ENCODE measurements around the gene RASAL3. TPM values are rescaled to one million over a fixed set of nuclear protein-coding genes. Genes with fewer than 3 reads are reported as not detected.

The RASAL3 gene
- total and polyA plus RNA-seq, 4 donors, result 0.76 to 1.5 (median 1.1) TPM

- peaks cover 14 to 27% (median 22%) of the 10 kb centered on the region in 4 donors for H3K4me1 ChIP-seq (ENCODE audit: control insufficient read depth in 4 of 4, insufficient read depth in 4 of 4, low read length in 3 of 4)
- DNase-seq (ENCODE audit: low spot score), result no peak
Observed at GRCh38 chr19:15467734-15468214, 3.4 kb upstream of the RASAL3 start.

GRCh38 chr19:15466851-15467733 is 2.7 kb upstream of the RASAL3 start:
- peak in 1 of 2 donors; percentile 5 for TF ChIP-seq HNF4A (conservative IDR thresholded peaks at IDR 0.05)
- peak in 1 of 2 donors; percentile 26 for TF ChIP-seq JUND (IDR thresholded peaks at IDR 0.05)
- no peak for TF ChIP-seq NR2F2 (IDR thresholded peaks at IDR 0.05)
- peak in 1 of 2 donors; percentile 8 for TF ChIP-seq RXRA (IDR thresholded peaks at IDR 0.05)
- WGBS, result 43% methylated on average over 8 of the region's 8 CpGs
- H3K27me3 ChIP-seq (ENCODE audit: control insufficient read depth in 4 of 4, insufficient read depth in 4 of 4, low read length in 3 of 4), result no peaks in the 10 kb centered on the region

More at GRCh38 chr19:15467734-15468214, 3.4 kb upstream of the RASAL3 start:
- no peaks in the 10 kb centered on the region for H3K9me3 ChIP-seq (ENCODE audit: control insufficient read depth in 4 of 4, low read length in 3 of 4)
- WGBS, result 90% methylated on average over 6 of the region's 6 CpGs
- H3K36me3 ChIP-seq (ENCODE audit: control insufficient read depth in 4 of 4, insufficient read depth in 3 of 4, low read depth in 1 of 4, low read length in 3 of 4), result peaks cover 0 to 6% (median under 1%) of the 10 kb centered on the region in 4 donors
- no peak for TF ChIP-seq JUND (IDR thresholded peaks at IDR 0.05)
- no peak for TF ChIP-seq NR2F2 (IDR thresholded peaks at IDR 0.05)
- TF ChIP-seq ATF3 (IDR thresholded peaks at IDR 0.05), result no peak
- no peak for TF ChIP-seq HNF4A (conservative IDR thresholded peaks at IDR 0.05)
- no peak for TF ChIP-seq MAX (IDR thresholded peaks at IDR 0.05)
- TF ChIP-seq GABPA (IDR thresholded peaks at IDR 0.05 in 1 of 2, conservative IDR thresholded peaks at IDR 0.05 in 1 of 2), result no peak
- no peak for TF ChIP-seq SP1 (IDR thresholded peaks at IDR 0.05)
- TF ChIP-seq REST (IDR thresholded peaks at IDR 0.05), result no peak
- no peak for TF ChIP-seq RXRA (IDR thresholded peaks at IDR 0.05)
- no peak for TF ChIP-seq FOXA2 (IDR thresholded peaks at IDR 0.05)
- TF ChIP-seq YY1 (IDR thresholded peaks at IDR 0.05), result no peak
- TF ChIP-seq TAF1 (conservative IDR thresholded peaks at IDR 0.05), result no peak
- no peaks in the 10 kb centered on the region for H3K27me3 ChIP-seq (ENCODE audit: control insufficient read depth in 4 of 4, insufficient read depth in 4 of 4, low read length in 3 of 4)
- no peak overlapping the region for H3K9ac ChIP-seq (ENCODE audit: low read depth in 1 of 2, low read length in 2 of 2)
- no peak overlapping the region for H3K4me3 ChIP-seq (ENCODE audit: low read depth in 1 of 3, low read length in 3 of 3)
- no peak overlapping the region for H3K27ac ChIP-seq (ENCODE audit: low read depth in 1 of 2, low read length in 2 of 2)

More at GRCh38 chr19:15466851-15467733, 2.7 kb upstream of the RASAL3 start:
- peaks cover 0 to 6% (median under 1%) of the 10 kb centered on the region in 4 donors for H3K36me3 ChIP-seq (ENCODE audit: control insufficient read depth in 4 of 4, insufficient read depth in 3 of 4, low read depth in 1 of 4, low read length in 3 of 4)
- peaks cover 14 to 27% (median 22%) of the 10 kb centered on the region in 4 donors for H3K4me1 ChIP-seq (ENCODE audit: control insufficient read depth in 4 of 4, insufficient read depth in 4 of 4, low read length in 3 of 4)
- no peak for DNase-seq (ENCODE audit: low spot score)
- no peak overlapping the region for H3K4me3 ChIP-seq (ENCODE audit: low read depth in 1 of 3, low read length in 3 of 3)
- H3K9ac ChIP-seq (ENCODE audit: low read depth in 1 of 2, low read length in 2 of 2), result no peak overlapping the region
- H3K27ac ChIP-seq (ENCODE audit: low read depth in 1 of 2, low read length in 2 of 2), result no peak overlapping the region
- H3K9me3 ChIP-seq (ENCODE audit: control insufficient read depth in 4 of 4, low read length in 3 of 4), result no peaks in the 10 kb centered on the region
